ENCODE data around the gene GP1BB. TPM values are rescaled to one million over a fixed set of nuclear protein-coding genes. Genes with fewer than 3 reads are reported as not detected.

GP1BB gene
- total RNA-seq, 3 donors from 2014 or later (not counting 1 experiment from before 2014, with no cell fraction given), result 0.39 to 7.8 (median 4.2) TPM

GRCh38 chr22:19716829-19717105 lies 6.6 kb upstream of the GP1BB start:
- H3K4me3 Mint-ChIP-seq, result no peak overlapping the region
- no peak overlapping the region for H3K27ac Mint-ChIP-seq
- no peaks in the 10 kb centered on the region for H3K36me3 ChIP-seq (ENCODE audit: control insufficient read depth, insufficient read depth, low read length)
- H3K9me3 ChIP-seq (ENCODE audit: control insufficient read depth, insufficient read depth, low read length), result no peaks in the 10 kb centered on the region
- 84% methylated on average over 1 of the region's 1 CpG for WGBS (ENCODE audit: insufficient coverage)
- H3K27me3 Mint-ChIP-seq (ENCODE audit: low read depth in 2 of 2), result peaks cover 21 to 46% of the 10 kb centered on the region in 2 donors
- no peak for ATAC-seq
- DNase-seq, result no peak
- intact Hi-C loops (cut with micrococcal nuclease), result loop anchor here (5.0 kb wide), 1 partner anchor 39 kb away; no protein-coding TSS in a partner anchor
- no peaks in the 10 kb centered on the region for H3K9me3 Mint-ChIP-seq
- H3K36me3 Mint-ChIP-seq, result no peaks in the 10 kb centered on the region
- TF ChIP-seq CTCF (IDR thresholded peaks at IDR 0.05), result no peak
- H3K27ac ChIP-seq (ENCODE audit: low read length), result no peak overlapping the region
- H3K4me1 Mint-ChIP-seq, result peaks cover 0 to 8% of the 10 kb centered on the region in 2 donors
- H3K4me1 ChIP-seq (ENCODE audit: control insufficient read depth, insufficient read depth, low read length), result peaks cover 14% of the 10 kb centered on the region
- H3K4me3 ChIP-seq (ENCODE audit: low read length), result no peak overlapping the region
- H3K27me3 ChIP-seq (ENCODE audit: control insufficient read depth, insufficient read depth, low read length), result peaks cover 28% of the 10 kb centered on the region

- Mint-ChIP-seq H3K4me3 (no peak overlapping the region), H3K27ac (no peak overlapping the region), H3K27me3 (ENCODE audit: low read depth in 2 of 2) (peaks cover 21 to 45% of the 10 kb centered on the region in 2 donors), H3K9me3 (no peaks in the 10 kb centered on the region), H3K4me1 (peaks cover 0 to 8% of the 10 kb centered on the region in 2 donors), H3K36me3 (no peaks in the 10 kb centered on the region)
- H3K36me3 ChIP-seq (ENCODE audit: control insufficient read depth, insufficient read depth, low read length), result no peaks in the 10 kb centered on the region
- no peaks in the 10 kb centered on the region for H3K9me3 ChIP-seq (ENCODE audit: control insufficient read depth, insufficient read depth, low read length)
- no peak overlapping the region for H3K4me3 ChIP-seq (ENCODE audit: low read length)
- DNase-seq (no peak), ATAC-seq (no peak)
- H3K27ac ChIP-seq (ENCODE audit: low read length), result no peak overlapping the region
- 84% methylated on average over 9 of the region's 9 CpGs for WGBS (ENCODE audit: insufficient coverage)
- H3K4me1 ChIP-seq (ENCODE audit: control insufficient read depth, insufficient read depth, low read length), result peaks cover 14% of the 10 kb centered on the region
- H3K27me3 ChIP-seq (ENCODE audit: control insufficient read depth, insufficient read depth, low read length), result peaks cover 28% of the 10 kb centered on the region
- TF ChIP-seq CTCF (IDR thresholded peaks at IDR 0.05), result no peak
- intact Hi-C loops (cut with micrococcal nuclease), result loop anchor here (5.0 kb wide), 1 partner anchor 40 kb away; no protein-coding TSS in a partner anchor
Observed at GRCh38 chr22:19717181-19717580, 6.2 kb upstream of the GP1BB start.

- H3K27me3 ChIP-seq (ENCODE audit: control insufficient read depth, insufficient read depth, low read length), result peaks cover 30% of the 10 kb centered on the region
- H3K27ac Mint-ChIP-seq, result no peak overlapping the region
- no peaks in the 10 kb centered on the region for H3K9me3 Mint-ChIP-seq
- H3K4me3 Mint-ChIP-seq, result peak overlapping the region; percentile 75
- peak overlapping the region; percentile 20 for H3K4me3 ChIP-seq (ENCODE audit: low read length)
- peaks cover 0 to 10% of the 10 kb centered on the region in 2 donors for H3K4me1 Mint-ChIP-seq
- peak; percentile 85 to 90 for DNase-seq
- 10% methylated on average over 96 of the region's 96 CpGs for WGBS (ENCODE audit: insufficient coverage)
- ATAC-seq, result peak; percentile 95 to 98 (median 98)
- H3K4me1 ChIP-seq (ENCODE audit: control insufficient read depth, insufficient read depth, low read length), result peaks cover 17% of the 10 kb centered on the region
- H3K27ac ChIP-seq (ENCODE audit: low read length), result no peak overlapping the region
- TF ChIP-seq CTCF (IDR thresholded peaks at IDR 0.05), result peak; percentile 97
- peaks cover 21 to 42% of the 10 kb centered on the region in 2 donors for H3K27me3 Mint-ChIP-seq (ENCODE audit: low read depth in 2 of 2)
- no peaks in the 10 kb centered on the region for H3K36me3 Mint-ChIP-seq
- H3K9me3 ChIP-seq (ENCODE audit: control insufficient read depth, insufficient read depth, low read length), result no peaks in the 10 kb centered on the region
- intact Hi-C loops (cut with micrococcal nuclease), result loop anchor here (5.0 kb wide), 1 partner anchor 41 kb away; no protein-coding TSS in a partner anchor
- H3K36me3 ChIP-seq (ENCODE audit: control insufficient read depth, insufficient read depth, low read length), result no peaks in the 10 kb centered on the region
Observed at GRCh38 chr22:19717691-19718455, 5.5 kb upstream of the GP1BB start.
